Esophagus squamous epithelium (tissue), 5 donors: Measurements from ENCODE around the gene KRT84. TPM values are rescaled to one million over a fixed set of nuclear protein-coding genes. Genes with fewer than 3 reads are reported as not detected.

Experiments
- DNase-seq: peaks from one replicate; lab custom pipeline; 2025; lab: John Stamatoyannopoulos, UW
- H3K27ac ChIP-seq, 4 donors: fragments of 200-600 bp; sonication (generic); one replicate each; pipeline ENCODE4 v1.5.1; 2016 to 2019; ENCODE audit warnings: mild to moderate bottlenecking in 1 of 4
- H3K27me3 ChIP-seq, 4 donors: fragments of 200-600 bp; sonication (generic); 1 replicate in 3 of 4; 2 replicates in 1 of 4; pipeline versions ENCODE4 v1.5.1 to v1.6.0; 2017 to 2021; ENCODE audit warnings: antibody characterized with exemption in 1 of 4
- H3K36me3 ChIP-seq, 3 donors: fragments of 200-600 bp; sonication (generic); one replicate each; pipeline ENCODE4 v1.5.1; 2016 to 2019
- H3K4me1 ChIP-seq, 3 donors: fragments of 200-600 bp; sonication (generic); one replicate each; pipeline ENCODE4 v1.5.1; 2017 to 2019
- H3K4me3 ChIP-seq, 4 donors: fragments of 200-600 bp; sonication (generic); 1 replicate in 3 of 4; 2 replicates in 1 of 4; pipeline ENCODE4 v1.5.1; 2016 to 2019; ENCODE audit warnings: mild to moderate bottlenecking in 2 of 4, moderate library complexity in 1 of 4
- H3K9me3 ChIP-seq, 3 donors: fragments of 200-600 bp; sonication (generic); one replicate each; pipeline ENCODE4 v1.5.1; 2016 to 2019
- CTCF ChIP-seq, 6 experiments: fragments of 450-650 bp in 4 of 6; fragments of 200-600 bp in 2 of 6; sonication (generic) in 2 of 6; IDR thresholded peaks; one replicate each; pipeline ENCODE4 v1.5.1; 2016 to 2019; ENCODE audit warnings: antibody characterized with exemption in 6 of 6, mild to moderate bottlenecking in 4 of 6, moderate library complexity in 4 of 6
- POLR2A ChIP-seq, 4 donors: fragments of 450-650 bp; IDR thresholded peaks; one replicate each; pipeline ENCODE4 v1.6.1; 2017; ENCODE audit warnings: antibody characterized with exemption in 4 of 4, mild to moderate bottlenecking in 4 of 4, moderate library complexity in 3 of 4
- WGBS, 2 donors: methylation state at CpG; one replicate each; pipeline ENCODE4 v1.1.5; 2018; 5-methylcytosine and 5-hydroxymethylcytosine counted together
- intact Hi-C: fragments of 100-400 bp; cut with DNase I; formaldehyde crosslinking; loops from one replicate; pipeline ENCODE4 v1.15.0; 2022
- total RNA-seq, 4 donors: library from RNA; depleted of rRNA; stranded (reverse); fragments of >200 nt; gene quantifications; one replicate each; pipeline ENCODE4 v1.1.0, GENCODE V29; 2016
- donor health status: DM: yes; HTN: yes; CAD: no.

The KRT84 gene
- total RNA-seq, 4 donors from 2014 or later: 0.30 TPM; not detected in 3

GRCh38 chr12:52423661-52424500, 38.4 kb upstream of the KRT84 start:
- Histone ChIP-seq H3K27me3 (peaks cover 0 to 11% (median 0%) of the 10 kb centered on the region in 4 donors), H3K9me3 (no peaks in the 10 kb centered on the region), H3K4me1 (peaks cover 0 to 10% (median 5%) of the 10 kb centered on the region in 3 donors), H3K4me3 (no peak overlapping the region), H3K27ac (peak overlapping the region in 1 of 4 donors; percentile 29), H3K36me3 (no peaks in the 10 kb centered on the region)
- WGBS, 2 donors: 59 to 73% methylated on average over 5 to 7 of the region's 11 CpGs
- DNase-seq: no peak
- no peak for TF ChIP-seq POLR2A (IDR thresholded peaks at IDR 0.05)
- no peak for TF ChIP-seq CTCF (IDR thresholded peaks at IDR 0.05)
- intact Hi-C loops: no loop called here

GRCh38 chr12:52423035-52423434, 37.6 kb upstream of the KRT84 start:
- TF ChIP-seq CTCF (IDR thresholded peaks at IDR 0.05) (no peak), POLR2A (IDR thresholded peaks at IDR 0.05) (no peak)
- intact Hi-C loops: no loop called here
- Histone ChIP-seq H3K36me3 (no peaks in the 10 kb centered on the region), H3K4me1 (peaks cover 0 to 10% (median 5%) of the 10 kb centered on the region in 3 donors), H3K27me3 (peaks cover 0 to 8% (median 0%) of the 10 kb centered on the region in 4 donors), H3K4me3 (no peak overlapping the region), H3K27ac (peak overlapping the region in 2 of 4 donors; percentile 9 to 29), H3K9me3 (no peaks in the 10 kb centered on the region)
- 63 to 79% methylated on average over 6 of the region's 6 CpGs for WGBS, 2 donors
- no peak for DNase-seq

- TF ChIP-seq CTCF (IDR thresholded peaks at IDR 0.05): no peak
- TF ChIP-seq POLR2A (IDR thresholded peaks at IDR 0.05): no peak
- no peak overlapping the region for H3K4me3 ChIP-seq
- intact Hi-C loops: no loop called here
- H3K4me1 ChIP-seq: peaks cover 4 to 33% (median 18%) of the 10 kb centered on the region in 3 donors
- H3K27ac ChIP-seq: no peak overlapping the region
- 50% methylated on average over 1 of the region's 1 CpG for WGBS, 2 donors
- no peaks in the 10 kb centered on the region for H3K36me3 ChIP-seq
- peaks cover 0 to 8% (median 0%) of the 10 kb centered on the region in 4 donors for H3K27me3 ChIP-seq
- DNase-seq: no peak
- H3K9me3 ChIP-seq: no peaks in the 10 kb centered on the region
Observed at GRCh38 chr12:52419656-52420055, 34.2 kb upstream of the KRT84 start.

DNA sequence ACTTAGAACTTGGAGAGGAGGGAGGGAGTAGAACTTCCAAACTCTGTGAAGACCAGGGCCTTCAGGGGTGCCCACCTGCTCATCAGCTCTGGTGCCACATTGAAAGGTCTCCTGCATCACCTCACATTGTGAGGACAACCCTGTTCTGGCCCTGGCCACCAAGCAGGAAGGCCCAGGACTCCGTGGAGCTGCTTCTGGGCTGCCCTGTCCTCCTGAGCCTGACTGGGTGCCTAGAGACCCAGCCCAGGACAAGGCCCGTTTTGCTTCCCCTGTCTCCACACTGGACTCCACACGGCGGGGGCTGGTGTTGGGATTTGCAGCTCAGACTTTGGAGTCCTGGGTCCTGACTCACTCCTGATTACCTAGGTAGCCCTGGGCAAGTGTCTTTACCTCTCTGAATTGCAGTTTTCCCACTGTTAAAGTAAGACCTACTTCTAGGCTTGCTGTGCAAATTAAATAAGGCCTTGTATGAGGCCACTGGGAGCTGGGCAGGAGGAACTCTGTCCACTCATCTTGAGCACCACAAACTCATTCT, 33.2 kb upstream of the KRT84 start:
- 74 to 82% methylated on average over 2 to 3 of the region's 4 CpGs for WGBS, 2 donors
- intact Hi-C loops: no loop called here

More for the DNA sequence above, 33.2 kb upstream of the KRT84 start:
- DNase-seq: no peak
- Histone ChIP-seq H3K4me1 (peaks cover 4 to 31% (median 18%) of the 10 kb centered on the region in 3 donors), H3K9me3 (no peaks in the 10 kb centered on the region), H3K36me3 (no peaks in the 10 kb centered on the region), H3K27ac (no peak overlapping the region), H3K4me3 (no peak overlapping the region), H3K27me3 (peaks cover 0 to 8% (median 0%) of the 10 kb centered on the region in 4 donors)
- TF ChIP-seq POLR2A (IDR thresholded peaks at IDR 0.05): no peak
- TF ChIP-seq CTCF (IDR thresholded peaks at IDR 0.05): no peak
